ENCODE measurements around the gene NCOA7. TPM values are rescaled to one million over a fixed set of nuclear protein-coding genes. Genes with fewer than 3 reads are reported as not detected.

The NCOA7 gene
- total and polyA plus RNA-seq, 9 of the 15 experiments (the other 6 are each of a cell fraction or from before 2014, with no cell fraction given) = 5.8 to 14.6 (median 9.3) TPM

GRCh38 chr6:125956506-125957390, 166.0 kb downstream of the NCOA7 start, which contains the start of gene HINT3 (continued):
- TF ChIP-seq ATF3 (IDR thresholded peaks at IDR 0.05) (peak; percentile 79), ATF3 (CRISPR knock-in tag; conservative IDR thresholded peaks at IDR 0.05) (peak; percentile 76), PHF21A (IDR thresholded peaks at IDR 0.05; ENCODE audit: borderline replicate concordance, low read depth) (0 out of 2 replicates have a peak, but pooled peaks have one; percentile 33), ZNF431 (CRISPR knock-in tag; IDR thresholded peaks at IDR 0.05) (no peak), PURB (CRISPR knock-in tag; IDR thresholded peaks at IDR 0.05; ENCODE audit: low read depth) (no peak), CXXC5 (CRISPR knock-in tag; IDR thresholded peaks at IDR 0.05) (peak; percentile 99), BRF2 (IDR thresholded peaks at IDR 0.05; ENCODE audit: borderline replicate concordance, insufficient read depth, insufficient read length) (no peak), IRF1 (CRISPR knock-in tag; IDR thresholded peaks at IDR 0.05; ENCODE audit: borderline replicate concordance) (no peak; the same call in 1 of the 2 replicates), RBM17 (IDR thresholded peaks at IDR 0.05; ENCODE audit: borderline replicate concordance, low read depth, low read length) (no peak), ZNF511 (CRISPR knock-in tag; IDR thresholded peaks at IDR 0.05) (peak; percentile 83; the same call in 1 of the 2 replicates), ZNF354B (CRISPR knock-in tag; IDR thresholded peaks at IDR 0.05) (no peak), BDP1 (IDR thresholded peaks at IDR 0.05; ENCODE audit: insufficient read depth, insufficient read length) (no peak), E2F1 (CRISPR knock-in tag; IDR thresholded peaks at IDR 0.05) (peak; percentile 93), NFYB (IDR thresholded peaks at IDR 0.05; ENCODE audit: extremely low read depth, insufficient read length) (no peak), MYBL2 (IDR thresholded peaks at IDR 0.05; ENCODE audit: low read depth) (peak; percentile 65; the same call in 1 of the 2 replicates), MYBL2 (CRISPR knock-in tag; IDR thresholded peaks at IDR 0.05; ENCODE audit: borderline replicate concordance) (no peak), NCOA1 (IDR thresholded peaks at IDR 0.05; ENCODE audit: low read depth) (peak; percentile 90), TGIF2 (CRISPR knock-in tag; IDR thresholded peaks at IDR 0.05) (peak; percentile 43; the same call in 1 of the 2 replicates), PTBP1 (IDR thresholded peaks at IDR 0.05; ENCODE audit: low read depth, low read length) (no peak), GTF2E2 (tag; IDR thresholded peaks at IDR 0.05) (peak; percentile 97), ZNF445 (CRISPR knock-in tag; IDR thresholded peaks at IDR 0.05; ENCODE audit: low read depth) (no peak), SMC3 (conservative IDR thresholded peaks at IDR 0.05; ENCODE audit: insufficient read depth, low read depth, low read length) (peak; percentile 94), CCNT2 (IDR thresholded peaks at IDR 0.05; ENCODE audit: borderline replicate concordance, extremely low read depth, insufficient read length, low read depth, low read length) (peak; percentile 57)
